HepG2 (cell line): ENCODE data around the gene SAMD10. TPM values are rescaled to one million over a fixed set of nuclear protein-coding genes. Genes with fewer than 3 reads are reported as not detected.
A peak's percentile ranks its signal among the peaks of the same experiment; 100 is the strongest.

ENCODE experiments used
- IRF2 ChIP-seq: IDR thresholded peaks from 2 replicates; pipeline ENCODE4 v1.6.1; 2018; ENCODE audit warnings: missing genetic modification reagents, missing compliant biosample characterization
- MAFF ChIP-seq: IDR thresholded peaks from 2 replicates; pipeline ENCODE4 v1.6.1; 2011; ENCODE audit warnings: low read depth, low read length, improper control_type of control experiment
- MBD4 ChIP-seq: IDR thresholded peaks from 2 replicates; pipeline ENCODE4 v1.6.1; 2012; ENCODE audit warnings: low read length, inconsistent platforms, borderline replicate concordance
- NCOA1 ChIP-seq: sonication (generic); formaldehyde crosslinking; IDR thresholded peaks from 2 replicates; pipeline ENCODE4 v1.9.0; 2021; ENCODE audit warnings: missing genetic modification reagents
- RFXANK ChIP-seq: IDR thresholded peaks from 2 replicates; pipeline ENCODE4 v1.6.1; 2016
- SSRP1 ChIP-seq: IDR thresholded peaks from 2 replicates; pipeline ENCODE4 v1.6.1; 2016; ENCODE audit warnings: control low read depth
- XRCC5 ChIP-seq: fragments of 200-400 bp; formaldehyde crosslinking; optimal IDR thresholded peaks from 2 replicates; pipeline ENCODE3; 2017; ENCODE audit warnings: mild to moderate bottlenecking, low read length
- YY1 ChIP-seq: IDR thresholded peaks from 2 replicates; pipeline ENCODE4 v1.6.1; 2011; ENCODE audit warnings: low read length, low read depth, moderate library complexity, mild to moderate bottlenecking; ENCODE audit not compliant: insufficient read depth, insufficient replicate concordance
- ZNF629 ChIP-seq: sonication (generic); formaldehyde crosslinking; conservative IDR thresholded peaks from 2 replicates; pipeline ENCODE4 v1.5.0; 2020; ENCODE audit warnings: missing genetic modification reagents
- ZNF709 ChIP-seq: sonication (generic); formaldehyde crosslinking; IDR thresholded peaks from 2 replicates; pipeline ENCODE4 v1.5.0; 2020; ENCODE audit warnings: mild to moderate bottlenecking, missing genetic modification reagents
- ZNF747 ChIP-seq: sonication (generic); formaldehyde crosslinking; IDR thresholded peaks from 2 replicates; pipeline ENCODE4 v1.8.1; 2023; ENCODE audit warnings: missing genetic modification reagents, mild to moderate bottlenecking, borderline replicate concordance
- ZNF839 ChIP-seq: sonication (generic); formaldehyde crosslinking; IDR thresholded peaks from 2 replicates; pipeline ENCODE4 v1.4.0; 2020; ENCODE audit warnings: missing genetic modification reagents, mild to moderate bottlenecking, borderline replicate concordance
- polyA plus RNA-seq, 8 experiments: library from polyadenylated mRNA; depleted of rRNA in 3 of 8; stranded (reverse) in 7 of 8; unstranded in 1 of 8; fragments of >200 nt; fragmentation: Illumina TruSeq in 4 of 8; extraction: Trizol in 4 of 8; gene quantifications; 2 replicates each; pipeline versions ENCODE4 v1.2.1 to v1.2.3, GENCODE V29; 2011 to 2016; ENCODE audit warnings: low read depth in 4 of 8, missing spikeins in 1 of 8, mixed read lengths in 1 of 8; ENCODE audit not compliant: insufficient read depth in 1 of 8
- total RNA-seq, 5 experiments: library from RNA; depleted of rRNA; stranded (reverse); fragments of >200 nt; fragmentation: Illumina TruSeq; extraction: Trizol; gene quantifications; 2 replicates each; pipeline ENCODE4 v1.2.3, GENCODE V29; 2016; ENCODE audit warnings: low read depth in 1 of 5
- TF ChIP-seq, protein P1 (sequence below): IDR thresholded peaks from 2 replicates; pipeline ENCODE4 v1.6.1; 2018; ENCODE audit warnings: missing genetic modification reagents, mild to moderate bottlenecking, missing compliant biosample characterization
- TF ChIP-seq, protein P2 (sequence below): sonication (generic); IDR thresholded peaks from 2 replicates; pipeline ENCODE4 v1.6.1; 2016; ENCODE audit warnings: low read depth, borderline replicate concordance
- TF ChIP-seq, protein P3 (sequence below): sonication (generic); formaldehyde crosslinking; IDR thresholded peaks from 2 replicates; pipeline ENCODE4 v1.4.0; 2020; ENCODE audit warnings: missing genetic modification reagents
- TF ChIP-seq, protein P4 (sequence below): sonication (generic); formaldehyde crosslinking; IDR thresholded peaks from 2 replicates; pipeline ENCODE4 v1.4.0; 2020; ENCODE audit warnings: missing genetic modification reagents, low read depth, mild to moderate bottlenecking, borderline replicate concordance
- TF ChIP-seq, protein P5 (sequence below): sonication (generic); formaldehyde crosslinking; IDR thresholded peaks from 2 replicates; pipeline ENCODE4 v1.5.0; 2020; ENCODE audit warnings: mild to moderate bottlenecking, missing genetic modification reagents, borderline replicate concordance
- TF ChIP-seq, protein P6 (sequence below): sonication (generic); formaldehyde crosslinking; IDR thresholded peaks from 2 replicates; pipeline ENCODE4 v1.4.0; 2020; ENCODE audit warnings: mild to moderate bottlenecking, missing genetic modification reagents
- TF ChIP-seq, protein P7 (sequence below): sonication (generic); formaldehyde crosslinking; IDR thresholded peaks from 2 replicates; pipeline ENCODE4 v1.9.0; 2021; ENCODE audit warnings: missing genetic modification reagents, borderline replicate concordance
- TF ChIP-seq, protein P8 (sequence below): IDR thresholded peaks from 2 replicates; pipeline ENCODE4 v1.6.1; 2016; ENCODE audit warnings: low read depth, borderline replicate concordance

SAMD10 gene
- total and polyA plus RNA-seq, 2 of the 13 experiments (the other 11 are each of a cell fraction or from before 2014, with no cell fraction given), result 6.1 to 11.0 TPM

DNA sequence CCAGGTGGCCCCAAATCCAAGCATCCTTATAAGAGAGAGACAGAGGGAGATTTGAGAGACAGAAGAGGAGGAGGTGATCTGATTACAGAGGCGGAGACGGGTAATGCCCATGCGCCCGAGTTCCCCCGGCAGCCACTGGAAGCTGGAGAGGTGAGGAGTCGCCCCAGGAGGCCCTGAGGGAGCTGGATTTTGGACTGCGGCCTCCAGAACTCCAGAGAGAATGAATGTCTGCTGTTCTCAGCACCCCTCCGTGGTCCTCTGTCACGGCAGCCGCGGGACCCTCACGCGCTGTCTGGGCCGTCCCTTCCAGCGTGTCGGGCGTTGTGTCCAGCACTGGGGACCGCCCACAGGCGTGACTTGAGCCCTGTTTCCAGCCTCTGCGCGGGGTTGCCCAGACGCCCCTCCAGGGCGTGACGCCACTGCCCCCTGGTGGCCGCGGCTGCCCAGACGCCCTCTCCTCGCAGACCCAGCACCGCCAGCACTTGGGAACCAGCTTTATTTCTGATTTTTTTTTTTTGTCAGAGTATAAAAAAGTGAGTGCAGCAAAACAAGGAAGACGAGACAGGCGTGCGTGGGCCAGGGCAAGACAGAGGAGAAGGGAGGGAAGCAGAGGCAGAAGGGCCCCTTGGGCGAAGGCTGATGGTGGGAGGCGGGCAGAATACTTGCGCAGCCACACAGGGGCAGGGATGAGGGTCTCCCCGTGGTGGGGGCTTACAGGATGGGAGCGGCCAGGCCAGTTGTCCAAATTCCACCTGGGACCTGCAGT, 5.6 kb downstream of the SAMD10 start (continued):
- TF ChIP-seq XRCC5 (peak; percentile 97), ZNF839 (CRISPR knock-in tag) (peak; percentile 87; the same call in 1 of the 2 replicates), ZNF629 (CRISPR knock-in tag) (peak; percentile 54), RFXANK (CRISPR knock-in tag) (0 out of 2 replicates have a peak, but pooled peaks have one; percentile 83), SSRP1 (peak; percentile 81; the same call in 1 of the 2 replicates), ZNF709 (CRISPR knock-in tag) (0 out of 2 replicates have a peak, but pooled peaks have one; percentile 70), ZNF747 (CRISPR knock-in tag) (peak; percentile 66; the same call in 1 of the 2 replicates), IRF2 (CRISPR knock-in tag) (peak; percentile 87), MBD4 (no peak), MAFF (no peak), YY1 (peak; percentile 83), NCOA1 (CRISPR knock-in tag) (peak; percentile 89)
- TF ChIP-seq, protein P1, sequence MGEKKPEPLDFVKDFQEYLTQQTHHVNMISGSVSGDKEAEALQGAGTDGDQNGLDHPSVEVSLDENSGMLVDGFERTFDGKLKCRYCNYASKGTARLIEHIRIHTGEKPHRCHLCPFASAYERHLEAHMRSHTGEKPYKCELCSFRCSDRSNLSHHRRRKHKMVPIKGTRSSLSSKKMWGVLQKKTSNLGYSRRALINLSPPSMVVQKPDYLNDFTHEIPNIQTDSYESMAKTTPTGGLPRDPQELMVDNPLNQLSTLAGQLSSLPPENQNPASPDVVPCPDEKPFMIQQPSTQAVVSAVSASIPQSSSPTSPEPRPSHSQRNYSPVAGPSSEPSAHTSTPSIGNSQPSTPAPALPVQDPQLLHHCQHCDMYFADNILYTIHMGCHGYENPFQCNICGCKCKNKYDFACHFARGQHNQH (CRISPR knock-in tag), result peak; percentile 94
- TF ChIP-seq, protein P2, sequence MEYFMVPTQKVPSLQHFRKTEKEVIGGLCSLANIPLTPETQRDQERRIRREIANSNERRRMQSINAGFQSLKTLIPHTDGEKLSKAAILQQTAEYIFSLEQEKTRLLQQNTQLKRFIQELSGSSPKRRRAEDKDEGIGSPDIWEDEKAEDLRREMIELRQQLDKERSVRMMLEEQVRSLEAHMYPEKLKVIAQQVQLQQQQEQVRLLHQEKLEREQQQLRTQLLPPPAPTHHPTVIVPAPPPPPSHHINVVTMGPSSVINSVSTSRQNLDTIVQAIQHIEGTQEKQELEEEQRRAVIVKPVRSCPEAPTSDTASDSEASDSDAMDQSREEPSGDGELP, result peak; percentile 71; the same call in 1 of the 2 replicates
- TF ChIP-seq, protein P3, sequence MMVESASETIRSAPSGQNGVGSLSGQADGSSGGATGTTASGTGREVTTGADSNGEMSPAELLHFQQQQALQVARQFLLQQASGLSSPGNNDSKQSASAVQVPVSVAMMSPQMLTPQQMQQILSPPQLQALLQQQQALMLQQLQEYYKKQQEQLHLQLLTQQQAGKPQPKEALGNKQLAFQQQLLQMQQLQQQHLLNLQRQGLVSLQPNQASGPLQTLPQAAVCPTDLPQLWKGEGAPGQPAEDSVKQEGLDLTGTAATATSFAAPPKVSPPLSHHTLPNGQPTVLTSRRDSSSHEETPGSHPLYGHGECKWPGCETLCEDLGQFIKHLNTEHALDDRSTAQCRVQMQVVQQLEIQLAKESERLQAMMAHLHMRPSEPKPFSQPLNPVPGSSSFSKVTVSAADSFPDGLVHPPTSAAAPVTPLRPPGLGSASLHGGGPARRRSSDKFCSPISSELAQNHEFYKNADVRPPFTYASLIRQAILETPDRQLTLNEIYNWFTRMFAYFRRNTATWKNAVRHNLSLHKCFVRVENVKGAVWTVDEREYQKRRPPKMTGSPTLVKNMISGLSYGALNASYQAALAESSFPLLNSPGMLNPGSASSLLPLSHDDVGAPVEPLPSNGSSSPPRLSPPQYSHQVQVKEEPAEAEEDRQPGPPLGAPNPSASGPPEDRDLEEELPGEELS (CRISPR knock-in tag), result peak; percentile 79; the same call in 1 of the 2 replicates
- TF ChIP-seq, protein P4, sequence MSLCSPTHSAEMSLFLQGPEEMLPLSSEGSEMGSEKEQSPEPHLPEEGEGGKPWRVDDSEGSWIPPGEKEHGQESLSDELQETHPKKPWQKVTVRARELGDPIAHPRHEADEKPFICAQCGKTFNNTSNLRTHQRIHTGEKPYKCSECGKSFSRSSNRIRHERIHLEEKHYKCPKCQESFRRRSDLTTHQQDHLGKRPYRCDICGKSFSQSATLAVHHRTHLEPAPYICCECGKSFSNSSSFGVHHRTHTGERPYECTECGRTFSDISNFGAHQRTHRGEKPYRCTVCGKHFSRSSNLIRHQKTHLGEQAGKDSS (CRISPR knock-in tag), result peak; percentile 71
- TF ChIP-seq, protein P5, sequence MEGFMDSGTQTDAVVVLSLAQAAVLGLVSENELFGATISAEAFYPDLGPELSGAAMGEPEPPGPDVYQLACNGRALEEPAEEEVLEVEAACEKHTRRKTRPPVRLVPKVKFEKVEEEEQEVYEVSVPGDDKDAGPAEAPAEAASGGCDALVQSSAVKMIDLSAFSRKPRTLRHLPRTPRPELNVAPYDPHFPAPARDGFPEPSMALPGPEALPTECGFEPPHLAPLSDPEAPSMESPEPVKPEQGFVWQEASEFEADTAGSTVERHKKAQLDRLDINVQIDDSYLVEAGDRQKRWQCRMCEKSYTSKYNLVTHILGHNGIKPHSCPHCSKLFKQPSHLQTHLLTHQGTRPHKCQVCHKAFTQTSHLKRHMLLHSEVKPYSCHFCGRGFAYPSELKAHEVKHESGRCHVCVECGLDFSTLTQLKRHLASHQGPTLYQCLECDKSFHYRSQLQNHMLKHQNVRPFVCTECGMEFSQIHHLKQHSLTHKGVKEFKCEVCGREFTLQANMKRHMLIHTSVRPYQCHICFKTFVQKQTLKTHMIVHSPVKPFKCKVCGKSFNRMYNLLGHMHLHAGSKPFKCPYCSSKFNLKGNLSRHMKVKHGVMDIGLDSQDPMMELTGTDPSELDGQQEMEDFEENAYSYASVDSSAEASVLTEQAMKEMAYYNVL (CRISPR knock-in tag), result no peak
- TF ChIP-seq, protein P6, sequence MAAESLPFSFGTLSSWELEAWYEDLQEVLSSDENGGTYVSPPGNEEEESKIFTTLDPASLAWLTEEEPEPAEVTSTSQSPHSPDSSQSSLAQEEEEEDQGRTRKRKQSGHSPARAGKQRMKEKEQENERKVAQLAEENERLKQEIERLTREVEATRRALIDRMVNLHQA (CRISPR knock-in tag), result 0 out of 2 replicates have a peak, but pooled peaks have one; percentile 24
- TF ChIP-seq, protein P7, sequence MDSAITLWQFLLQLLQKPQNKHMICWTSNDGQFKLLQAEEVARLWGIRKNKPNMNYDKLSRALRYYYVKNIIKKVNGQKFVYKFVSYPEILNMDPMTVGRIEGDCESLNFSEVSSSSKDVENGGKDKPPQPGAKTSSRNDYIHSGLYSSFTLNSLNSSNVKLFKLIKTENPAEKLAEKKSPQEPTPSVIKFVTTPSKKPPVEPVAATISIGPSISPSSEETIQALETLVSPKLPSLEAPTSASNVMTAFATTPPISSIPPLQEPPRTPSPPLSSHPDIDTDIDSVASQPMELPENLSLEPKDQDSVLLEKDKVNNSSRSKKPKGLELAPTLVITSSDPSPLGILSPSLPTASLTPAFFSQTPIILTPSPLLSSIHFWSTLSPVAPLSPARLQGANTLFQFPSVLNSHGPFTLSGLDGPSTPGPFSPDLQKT (CRISPR knock-in tag), result peak; percentile 72; the same call in 1 of the 2 replicates
- TF ChIP-seq, protein P8, sequence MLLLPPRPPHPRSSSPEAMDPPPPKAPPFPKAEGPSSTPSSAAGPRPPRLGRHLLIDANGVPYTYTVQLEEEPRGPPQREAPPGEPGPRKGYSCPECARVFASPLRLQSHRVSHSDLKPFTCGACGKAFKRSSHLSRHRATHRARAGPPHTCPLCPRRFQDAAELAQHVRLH (CRISPR knock-in tag), result peak; percentile 94
